T47D (cell line): ENCODE data around the gene BRD8.
A peak's percentile ranks its signal among the peaks of the same experiment; 100 is the strongest.

ENCODE experiments used
- DNase-seq, 2 experiments: peaks; one replicate each; pipeline versions ENCODE4 v3.0.0 to v3.0.0-alpha.2; 2011 to 2012; ENCODE audit warnings: low read depth in 1 of 2, low spot score in 1 of 2
- JUND ChIP-seq: IDR thresholded peaks from 2 replicates; pipeline ENCODE4 v1.6.1; 2012; ENCODE audit warnings: low read depth
- in situ Hi-C: cut with HindIII; loops from 2 replicates; pipeline ENCODE4 v1.10.0; 2016; ENCODE audit warnings: low sequenced_read_pairs, low pct_unique_long_range_greater_than_20kb

BRD8 gene

GRCh38 chr5:138105709-138106108 lies 72.7 kb downstream of the BRD8 start:
- no peak for DNase-seq
- in situ Hi-C loops, result no loop called here
- TF ChIP-seq JUND, result no peak

GRCh38 chr5:138103319-138103637 lies 75.2 kb downstream of the BRD8 start:
- in situ Hi-C loops, result no loop called here
- no peak for TF ChIP-seq JUND
- DNase-seq, result no peak

GRCh38 chr5:138102454-138103318 lies 75.7 kb downstream of the BRD8 start:
- DNase-seq, result no peak
- in situ Hi-C loops, result no loop called here
- no peak for TF ChIP-seq JUND

GRCh38 chr5:138096997-138097828 lies 81.2 kb downstream of the BRD8 start:
- no peak for DNase-seq
- TF ChIP-seq JUND, result no peak
- in situ Hi-C loops, result no loop called here

GRCh38 chr5:138096363-138096762 lies 82.1 kb downstream of the BRD8 start:
- TF ChIP-seq JUND, result no peak
- DNase-seq, result no peak

GRCh38 chr5:138095100-138095907 lies 83.1 kb downstream of the BRD8 start:
- no peak for TF ChIP-seq JUND
- in situ Hi-C loops, result no loop called here
- peak in 1 of 2 experiments; percentile 7 for DNase-seq

More at GRCh38 chr5:138096363-138096762, 82.1 kb downstream of the BRD8 start:
- in situ Hi-C loops, result no loop called here

- TF ChIP-seq JUND, result no peak
Observed at GRCh38 chr5:138093036-138093435, 85.4 kb downstream of the BRD8 start.

GRCh38 chr5:138092301-138092700 lies 86.1 kb downstream of the BRD8 start:
- no peak for TF ChIP-seq JUND
- in situ Hi-C loops, result no loop called here
- no peak for DNase-seq

More at GRCh38 chr5:138093036-138093435, 85.4 kb downstream of the BRD8 start:
- DNase-seq, result no peak
- in situ Hi-C loops, result no loop called here

- TF ChIP-seq JUND, result no peak
- no peak for DNase-seq
- in situ Hi-C loops, result no loop called here
Observed at GRCh38 chr5:138091685-138092084, 86.7 kb downstream of the BRD8 start.
